ENCODE measurements around the gene SP140. TPM values are rescaled to one million over a fixed set of nuclear protein-coding genes. Genes with fewer than 3 reads are reported as not detected.

The SP140 gene
- total and polyA plus RNA-seq, 7 donors = under 0.01 to 19.2 (median 2.1) TPM; not detected in 2

GRCh38 chr2:230343747-230344146, 118.2 kb downstream of the SP140 start:
- DNase-seq = no peak
- WGBS, 2 donors = 79 to 91% methylated on average over 1 of the region's 1 CpG

GRCh38 chr2:230346465-230346864, 120.9 kb downstream of the SP140 start:
- 96 to 98% methylated on average over 1 of the region's 1 CpG for WGBS, 2 donors
- intact Hi-C loops (cut with DNase I) = no loop called here

More at GRCh38 chr2:230343747-230344146, 118.2 kb downstream of the SP140 start:
- Histone ChIP-seq H3K27me3 (no peaks in the 10 kb centered on the region), H3K4me3 (no peak overlapping the region), H3K36me3 (peaks cover 0 to 3% (median 0%) of the 10 kb centered on the region in 4 donors), H3K4me1 (no peaks in the 10 kb centered on the region), H3K9me3 (no peaks in the 10 kb centered on the region), H3K27ac (no peak overlapping the region)
- no peak for TF ChIP-seq EP300 (IDR thresholded peaks at IDR 0.05)
- no peak for TF ChIP-seq CTCF (IDR thresholded peaks at IDR 0.05)
- no peak for TF ChIP-seq POLR2A (IDR thresholded peaks at IDR 0.05)
- no peak for TF ChIP-seq POLR2AphosphoS5 (IDR thresholded peaks at IDR 0.05)
- intact Hi-C loops (cut with DNase I) = no loop called here

GRCh38 chr2:230346921-230347533, 121.5 kb downstream of the SP140 start:
- intact Hi-C loops (cut with DNase I) = no loop called here
- H3K27me3 ChIP-seq = no peaks in the 10 kb centered on the region
- H3K9me3 ChIP-seq = no peaks in the 10 kb centered on the region
- 89 to 93% methylated on average over 1 of the region's 1 CpG for WGBS, 2 donors
- H3K27ac ChIP-seq = no peak overlapping the region
- H3K4me3 ChIP-seq = no peak overlapping the region
- TF ChIP-seq POLR2AphosphoS5 (IDR thresholded peaks at IDR 0.05) (no peak), EP300 (IDR thresholded peaks at IDR 0.05) (no peak)
- H3K4me1 ChIP-seq = no peaks in the 10 kb centered on the region
- H3K36me3 ChIP-seq = peaks cover 0 to 3% (median 0%) of the 10 kb centered on the region in 4 donors
- DNase-seq = no peak

More at GRCh38 chr2:230346465-230346864, 120.9 kb downstream of the SP140 start:
- Histone ChIP-seq H3K27me3 (no peaks in the 10 kb centered on the region), H3K27ac (no peak overlapping the region), H3K9me3 (no peaks in the 10 kb centered on the region), H3K4me1 (no peaks in the 10 kb centered on the region), H3K4me3 (no peak overlapping the region), H3K36me3 (peaks cover 0 to 3% (median 0%) of the 10 kb centered on the region in 4 donors)
- TF ChIP-seq CTCF (IDR thresholded peaks at IDR 0.05) = no peak
- no peak for TF ChIP-seq EP300 (IDR thresholded peaks at IDR 0.05)
- TF ChIP-seq POLR2AphosphoS5 (IDR thresholded peaks at IDR 0.05) = no peak
- no peak for TF ChIP-seq POLR2A (IDR thresholded peaks at IDR 0.05)
- DNase-seq = no peak

GRCh38 chr2:230347659-230348305, 122.2 kb downstream of the SP140 start:
- H3K9me3 ChIP-seq = no peaks in the 10 kb centered on the region
- H3K4me1 ChIP-seq = no peaks in the 10 kb centered on the region
- H3K36me3 ChIP-seq = peaks cover 0 to 3% (median 0%) of the 10 kb centered on the region in 4 donors
- H3K27ac ChIP-seq = no peak overlapping the region
- no peaks in the 10 kb centered on the region for H3K27me3 ChIP-seq
- 81 to 88% methylated on average over 6 of the region's 6 CpGs for WGBS, 2 donors
- H3K4me3 ChIP-seq = no peak overlapping the region
- intact Hi-C loops (cut with DNase I) = no loop called here
- no peak for TF ChIP-seq POLR2A (IDR thresholded peaks at IDR 0.05)
- no peak for TF ChIP-seq EP300 (IDR thresholded peaks at IDR 0.05)
- TF ChIP-seq POLR2AphosphoS5 (IDR thresholded peaks at IDR 0.05) = no peak
- TF ChIP-seq CTCF (IDR thresholded peaks at IDR 0.05) = no peak
- no peak for DNase-seq

GRCh38 chr2:230348787-230349186, 123.3 kb downstream of the SP140 start:
- DNase-seq = no peak
- H3K27me3 ChIP-seq = no peaks in the 10 kb centered on the region
- H3K4me1 ChIP-seq = no peaks in the 10 kb centered on the region
- no peaks in the 10 kb centered on the region for H3K36me3 ChIP-seq
- no peak for TF ChIP-seq CTCF (IDR thresholded peaks at IDR 0.05)
- no peak for TF ChIP-seq EP300 (IDR thresholded peaks at IDR 0.05)
- TF ChIP-seq POLR2A (IDR thresholded peaks at IDR 0.05) = no peak
- TF ChIP-seq POLR2AphosphoS5 (IDR thresholded peaks at IDR 0.05) = no peak
- intact Hi-C loops (cut with DNase I) = no loop called here
- H3K27ac ChIP-seq = no peak overlapping the region
- no peaks in the 10 kb centered on the region for H3K9me3 ChIP-seq
- H3K4me3 ChIP-seq = no peak overlapping the region

Data from sigmoid colon (tissue), 7 donors.